Astrocyte of the cerebellum (primary cell): Measurements from ENCODE around the gene MAMDC2.
A peak's percentile ranks its signal among the peaks of the same experiment; 100 is the strongest.

ENCODE experiments used
- DNase-seq: peaks from one replicate; pipeline ENCODE4 v3.0.0-alpha.2; 2011; ENCODE audit warnings: low read depth
- H3K4me3 ChIP-seq: 2 replicates; pipeline ENCODE4 v1.5.1; 2011; ENCODE audit warnings: mild to moderate bottlenecking, low read depth, low read length, moderate library complexity
- CTCF ChIP-seq: IDR thresholded peaks from 2 replicates; pipeline ENCODE4 v1.5.1; 2012; ENCODE audit warnings: low read length, low read depth, moderate library complexity, mild to moderate bottlenecking; ENCODE audit errors: missing control alignments
- in situ Hi-C: cut with HindIII; loops from 2 replicates; pipeline ENCODE4 v1.10.0; 2017; ENCODE audit warnings: low sequenced_read_pairs

MAMDC2 gene

GRCh38 chr9:70130266-70130665, 86.6 kb downstream of the MAMDC2 start:
- DNase-seq: no peak
- TF ChIP-seq CTCF: no peak
- no peak overlapping the region for H3K4me3 ChIP-seq
- in situ Hi-C loops: no loop called here

GRCh38 chr9:70131296-70131695, 87.6 kb downstream of the MAMDC2 start:
- DNase-seq: no peak
- in situ Hi-C loops: no loop called here
- TF ChIP-seq CTCF: no peak

GRCh38 chr9:70133253-70134208, 89.9 kb downstream of the MAMDC2 start:
- in situ Hi-C loops: no loop called here
- TF ChIP-seq CTCF: no peak
- H3K4me3 ChIP-seq: no peak overlapping the region
- DNase-seq: no peak

More at GRCh38 chr9:70131296-70131695, 87.6 kb downstream of the MAMDC2 start:
- no peak overlapping the region for H3K4me3 ChIP-seq

- H3K4me3 ChIP-seq: no peak overlapping the region
- no peak for TF ChIP-seq CTCF
- in situ Hi-C loops: no loop called here
- no peak for DNase-seq
These were observed 90.7 kb downstream of the MAMDC2 start for GRCh38 chr9:70134360-70134759.

- peak; percentile 2 for TF ChIP-seq CTCF
- H3K4me3 ChIP-seq: no peak overlapping the region
- in situ Hi-C loops: no loop called here
- no peak for DNase-seq
These were observed 91.5 kb downstream of the MAMDC2 start for GRCh38 chr9:70135176-70135575.

GRCh38 chr9:70136632-70137031, 93.0 kb downstream of the MAMDC2 start:
- H3K4me3 ChIP-seq: no peak overlapping the region
- in situ Hi-C loops: no loop called here
- TF ChIP-seq CTCF: no peak
- DNase-seq: no peak
